DOHH2 (cell line): ENCODE results near the gene CYP4B1.

Experiments
- H3F3A ChIP-seq: fragments of 200-600 bp; sonication (generic), shearing (Covaris generic); 2 replicates; pipeline ENCODE4 v1.6.0; 2016; ENCODE audit warnings: antibody characterized with exemption, mild to moderate bottlenecking; ENCODE audit not compliant: control insufficient read depth, insufficient read depth
- H3K27ac ChIP-seq: fragments of 200-600 bp; sonication (generic); 2 replicates; pipeline ENCODE4 v1.5.1; 2014; ENCODE audit warnings: low read depth, mild to moderate bottlenecking, low read length, moderate library complexity
- H3K27me3 ChIP-seq: fragments of 200-600 bp; sonication (generic); 2 replicates; pipeline ENCODE4 v1.6.1; 2014; ENCODE audit warnings: mild to moderate bottlenecking, low read length, mixed read lengths; ENCODE audit not compliant: control insufficient read depth
- H3K36me3 ChIP-seq: fragments of 200-600 bp; sonication (generic); 2 replicates; pipeline ENCODE4 v1.6.1; 2014; ENCODE audit warnings: mild to moderate bottlenecking, low read length, moderate library complexity, mixed read lengths; ENCODE audit not compliant: control insufficient read depth
- H3K4me1 ChIP-seq: fragments of 200-600 bp; sonication (generic); 2 replicates; pipeline ENCODE4 v1.6.1; 2014; ENCODE audit warnings: mild to moderate bottlenecking, low read length, mixed read lengths; ENCODE audit not compliant: control insufficient read depth
- H3K4me2 ChIP-seq: fragments of 200-600 bp; sonication (generic); 2 replicates; pipeline ENCODE4 v1.6.0; 2014; ENCODE audit warnings: mild to moderate bottlenecking, low read length, moderate library complexity
- H3K4me3 ChIP-seq: fragments of 200-600 bp; sonication (generic); 2 replicates; pipeline ENCODE4 v1.5.1; 2014; ENCODE audit warnings: mild to moderate bottlenecking, low read length, mixed read lengths
- H3K79me2 ChIP-seq: fragments of 200-600 bp; sonication (generic); 2 replicates; pipeline ENCODE4 v1.6.1; 2014; ENCODE audit warnings: mild to moderate bottlenecking, low read length, mixed read lengths; ENCODE audit not compliant: control insufficient read depth
- H3K9me2 ChIP-seq: fragments of 200-600 bp; sonication (generic); replicated peaks from 2 replicates; pipeline ENCODE4 v1.6.1; 2014; ENCODE audit warnings: mild to moderate bottlenecking, low read length, mixed read lengths; ENCODE audit not compliant: control insufficient read depth
- H3K9me3 ChIP-seq: fragments of 200-600 bp; sonication (generic); 2 replicates; pipeline ENCODE4 v1.6.1; 2014; ENCODE audit warnings: antibody characterized with exemption, low read length, mixed read lengths; ENCODE audit not compliant: control insufficient read depth, insufficient read depth
- H4K20me1 ChIP-seq: fragments of 200-600 bp; sonication (generic); 2 replicates; pipeline ENCODE4 v1.6.0; 2014; ENCODE audit warnings: low read depth, mild to moderate bottlenecking, antibody characterized with exemption, low read length, moderate library complexity; ENCODE audit not compliant: control insufficient read depth, insufficient read depth
- EZH2phosphoT487 ChIP-seq: fragments of 200-600 bp; sonication (generic); IDR thresholded peaks from 2 replicates; pipeline ENCODE4 v1.6.1; 2017; ENCODE audit warnings: borderline replicate concordance, mild to moderate bottlenecking, antibody characterized with exemption, low read length, moderate library complexity, mixed read lengths
- TF ChIP-seq, protein P1 (sequence below): fragments of 200-600 bp; sonication (generic); IDR thresholded peaks from one replicate; pipeline ENCODE4 v1.5.1; 2014; ENCODE audit warnings: antibody characterized with exemption, mild to moderate bottlenecking, low read depth, low read length; ENCODE audit not compliant: poor library complexity, severe bottlenecking

The CYP4B1 gene

DNA sequence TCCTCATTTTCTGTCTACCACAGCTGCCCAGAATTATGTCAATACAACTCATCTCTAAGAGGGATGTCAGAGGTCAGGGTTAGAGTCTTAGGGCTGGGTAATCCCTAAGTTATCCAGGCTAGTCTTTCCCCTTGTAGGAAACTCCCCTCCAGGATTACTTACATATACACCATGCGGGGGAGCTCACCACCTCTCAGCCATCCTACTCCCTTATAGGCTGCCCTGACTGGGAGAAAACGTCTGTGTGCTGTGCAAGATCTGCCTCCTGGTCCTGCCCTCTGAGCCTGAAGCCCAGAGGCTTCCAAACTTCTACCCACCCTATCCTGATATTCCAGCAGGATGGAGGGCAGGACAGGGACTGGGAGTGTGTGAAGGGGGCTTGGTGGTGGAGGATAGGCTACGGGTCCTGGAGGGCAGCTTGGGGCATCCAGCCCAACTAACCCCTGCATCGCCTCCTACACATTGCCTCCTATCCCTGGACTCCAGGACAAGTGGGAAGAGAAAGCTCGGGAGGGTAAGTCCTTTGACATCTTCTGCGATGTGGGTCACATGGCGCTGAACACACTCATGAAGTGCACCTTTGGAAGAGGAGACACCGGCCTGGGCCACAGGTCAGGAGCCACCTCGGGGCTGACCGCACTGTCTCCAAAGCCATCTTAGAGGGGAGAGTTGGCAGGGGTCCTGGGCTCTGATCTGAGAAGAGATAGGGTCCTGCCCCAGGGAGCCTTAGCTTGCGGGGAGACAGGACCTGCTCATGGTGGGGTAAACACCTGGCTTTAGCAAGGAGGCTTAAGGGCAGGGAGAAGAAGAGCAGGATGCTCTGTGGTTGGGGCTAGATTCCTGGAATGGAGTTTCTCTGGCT lies 14.4 kb downstream of the CYP4B1 start:
- Histone ChIP-seq H3K36me3 (no peaks in the 10 kb centered on the region), H3K27ac (no peak overlapping the region), H3K9me3 (no peaks in the 10 kb centered on the region), H3K9me2 (no peaks in the 10 kb centered on the region), H3K27me3 (no peaks in the 10 kb centered on the region), H3F3A (no peaks in the 10 kb centered on the region), H4K20me1 (no peaks in the 10 kb centered on the region), H3K4me3 (no peak overlapping the region), H3K4me2 (no peak overlapping the region), H3K4me1 (no peaks in the 10 kb centered on the region), H3K79me2 (no peaks in the 10 kb centered on the region)
- TF ChIP-seq EZH2phosphoT487 = no peak

DNA sequence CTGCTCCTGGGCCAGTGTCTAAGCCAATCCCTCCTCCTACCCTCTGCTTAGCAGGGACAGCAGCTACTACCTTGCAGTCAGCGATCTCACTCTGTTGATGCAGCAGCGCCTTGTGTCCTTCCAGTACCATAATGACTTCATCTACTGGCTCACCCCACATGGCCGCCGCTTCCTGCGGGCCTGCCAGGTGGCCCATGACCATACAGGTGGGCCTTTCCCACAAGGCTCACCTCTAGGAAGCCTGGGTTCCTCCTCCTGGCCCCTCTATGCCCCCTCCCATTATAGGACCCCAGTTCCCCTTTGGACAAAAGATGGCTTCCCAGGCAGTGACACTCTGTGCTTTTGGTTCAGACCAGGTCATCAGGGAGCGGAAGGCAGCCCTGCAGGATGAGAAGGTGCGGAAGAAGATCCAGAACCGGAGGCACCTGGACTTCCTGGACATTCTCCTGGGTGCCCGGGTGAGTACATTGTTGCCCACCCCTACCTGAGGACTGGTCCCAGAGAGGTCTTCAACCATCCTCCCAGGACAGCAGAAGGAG lies 15.1 kb downstream of the CYP4B1 start:
- H3K79me2 ChIP-seq = no peaks in the 10 kb centered on the region
- H4K20me1 ChIP-seq = no peaks in the 10 kb centered on the region
- H3K4me2 ChIP-seq = no peak overlapping the region
- no peak overlapping the region for H3K4me3 ChIP-seq
- H3K4me1 ChIP-seq = no peaks in the 10 kb centered on the region
- H3F3A ChIP-seq = no peaks in the 10 kb centered on the region
- H3K27me3 ChIP-seq = no peaks in the 10 kb centered on the region
- H3K9me3 ChIP-seq = no peaks in the 10 kb centered on the region
- no peak overlapping the region for H3K27ac ChIP-seq
- no peaks in the 10 kb centered on the region for H3K36me3 ChIP-seq
- no peaks in the 10 kb centered on the region for H3K9me2 ChIP-seq
- TF ChIP-seq, protein P1, sequence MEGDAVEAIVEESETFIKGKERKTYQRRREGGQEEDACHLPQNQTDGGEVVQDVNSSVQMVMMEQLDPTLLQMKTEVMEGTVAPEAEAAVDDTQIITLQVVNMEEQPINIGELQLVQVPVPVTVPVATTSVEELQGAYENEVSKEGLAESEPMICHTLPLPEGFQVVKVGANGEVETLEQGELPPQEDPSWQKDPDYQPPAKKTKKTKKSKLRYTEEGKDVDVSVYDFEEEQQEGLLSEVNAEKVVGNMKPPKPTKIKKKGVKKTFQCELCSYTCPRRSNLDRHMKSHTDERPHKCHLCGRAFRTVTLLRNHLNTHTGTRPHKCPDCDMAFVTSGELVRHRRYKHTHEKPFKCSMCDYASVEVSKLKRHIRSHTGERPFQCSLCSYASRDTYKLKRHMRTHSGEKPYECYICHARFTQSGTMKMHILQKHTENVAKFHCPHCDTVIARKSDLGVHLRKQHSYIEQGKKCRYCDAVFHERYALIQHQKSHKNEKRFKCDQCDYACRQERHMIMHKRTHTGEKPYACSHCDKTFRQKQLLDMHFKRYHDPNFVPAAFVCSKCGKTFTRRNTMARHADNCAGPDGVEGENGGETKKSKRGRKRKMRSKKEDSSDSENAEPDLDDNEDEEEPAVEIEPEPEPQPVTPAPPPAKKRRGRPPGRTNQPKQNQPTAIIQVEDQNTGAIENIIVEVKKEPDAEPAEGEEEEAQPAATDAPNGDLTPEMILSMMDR = no peak
- TF ChIP-seq EZH2phosphoT487 = no peak

DNA sequence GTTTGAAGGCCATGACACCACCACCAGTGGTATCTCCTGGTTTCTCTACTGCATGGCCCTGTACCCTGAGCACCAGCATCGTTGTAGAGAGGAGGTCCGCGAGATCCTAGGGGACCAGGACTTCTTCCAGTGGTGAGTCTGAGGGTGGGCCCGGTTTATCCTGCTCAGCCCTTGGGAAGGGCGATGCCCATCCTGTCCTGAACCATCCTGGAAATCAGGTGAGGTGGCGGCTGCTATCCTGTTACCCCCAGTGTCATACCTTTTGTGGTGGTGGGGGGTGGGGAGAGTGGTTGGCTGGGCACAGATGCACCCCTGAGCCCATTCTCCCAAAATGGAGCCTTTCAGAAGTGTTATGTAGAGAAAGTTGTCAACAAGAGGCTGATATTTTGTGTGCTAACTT lies 16.3 kb downstream of the CYP4B1 start:
- H3K27me3 ChIP-seq = no peaks in the 10 kb centered on the region
- no peaks in the 10 kb centered on the region for H3K36me3 ChIP-seq
- no peak overlapping the region for H3K27ac ChIP-seq
- no peak overlapping the region for H3K4me3 ChIP-seq
- no peak for TF ChIP-seq EZH2phosphoT487
- TF ChIP-seq, protein P1 = no peak
- no peaks in the 10 kb centered on the region for H3F3A ChIP-seq
- no peaks in the 10 kb centered on the region for H3K9me2 ChIP-seq
- H3K9me3 ChIP-seq = no peaks in the 10 kb centered on the region
- H3K4me1 ChIP-seq = no peaks in the 10 kb centered on the region
- H3K4me2 ChIP-seq = no peak overlapping the region
- H3K79me2 ChIP-seq = no peaks in the 10 kb centered on the region
- no peaks in the 10 kb centered on the region for H4K20me1 ChIP-seq

DNA sequence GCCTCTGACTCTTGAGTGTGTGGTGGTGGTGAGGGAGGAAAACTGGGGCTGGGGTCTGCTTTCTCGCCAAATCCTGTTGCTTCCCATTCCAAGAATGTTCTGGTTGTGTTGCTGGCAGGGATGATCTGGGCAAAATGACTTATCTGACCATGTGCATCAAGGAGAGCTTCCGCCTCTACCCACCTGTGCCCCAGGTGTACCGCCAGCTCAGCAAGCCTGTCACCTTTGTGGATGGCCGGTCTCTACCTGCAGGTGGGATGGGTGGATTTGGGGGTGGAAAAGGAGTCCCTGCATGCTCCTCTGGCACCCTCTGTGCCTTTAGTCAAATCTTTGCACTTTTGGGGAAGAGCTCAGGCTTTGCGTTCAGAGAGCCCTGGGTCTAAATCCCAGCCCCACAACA lies 18.1 kb downstream of the CYP4B1 start:
- no peaks in the 10 kb centered on the region for H3K9me2 ChIP-seq
- no peak overlapping the region for H3K4me3 ChIP-seq
- H3K4me1 ChIP-seq = no peaks in the 10 kb centered on the region
- no peak overlapping the region for H3K4me2 ChIP-seq
- no peaks in the 10 kb centered on the region for H4K20me1 ChIP-seq
- no peak overlapping the region for H3K27ac ChIP-seq
- H3F3A ChIP-seq = no peaks in the 10 kb centered on the region
- no peaks in the 10 kb centered on the region for H3K27me3 ChIP-seq
- no peaks in the 10 kb centered on the region for H3K79me2 ChIP-seq
- H3K9me3 ChIP-seq = no peaks in the 10 kb centered on the region
- TF ChIP-seq EZH2phosphoT487 = no peak
- TF ChIP-seq, protein P1 = no peak
- H3K36me3 ChIP-seq = no peaks in the 10 kb centered on the region
